ENCODE data around the gene SSH2.
"Not testable (repeated sequence)": the region's sequence is repeated elsewhere in the genome, so short reads cannot be mapped to it uniquely, and the experiment has no call there.

SSH2 gene

DNA sequence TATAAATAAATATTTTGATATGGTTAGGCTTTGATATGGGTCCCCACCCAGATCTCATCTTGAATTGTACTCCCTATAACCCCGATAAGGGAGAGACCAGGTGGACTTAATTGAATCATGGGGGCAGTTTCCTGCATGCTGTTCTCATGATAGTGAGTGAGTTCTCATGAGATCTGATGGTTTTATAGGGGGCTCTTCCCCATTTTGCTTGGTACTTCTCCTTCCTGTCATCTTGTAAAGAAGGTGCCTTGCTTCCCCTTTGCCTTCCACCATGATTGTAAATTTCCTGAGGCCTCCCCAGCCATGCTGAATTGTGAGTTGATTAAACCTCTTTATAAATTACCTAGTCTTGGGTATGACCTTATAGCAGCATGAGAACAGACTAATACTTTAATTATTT lies 55.7 kb downstream of the SSH2 start:
- DNase-seq: not testable (repeated sequence)

DNA sequence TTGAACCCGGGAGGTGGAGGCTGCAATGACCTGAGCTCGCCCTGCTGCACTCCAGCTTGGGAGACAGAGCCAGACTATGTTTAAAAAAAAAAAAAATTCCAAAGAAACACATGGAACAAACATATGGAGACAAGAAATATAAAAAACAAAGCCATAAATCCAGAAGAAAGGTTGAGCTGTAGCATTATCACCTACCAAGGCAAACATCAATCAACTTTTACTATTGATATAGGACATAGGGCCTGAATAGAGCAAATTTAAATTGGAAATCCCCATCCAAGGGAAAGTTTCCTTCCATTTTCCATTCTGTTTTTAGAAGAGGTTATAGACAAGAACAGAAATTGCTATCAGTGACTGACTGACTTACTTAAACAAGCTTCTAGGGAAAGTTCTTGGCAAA lies 56.6 kb downstream of the SSH2 start:
- DNase-seq: no peak

DNA sequence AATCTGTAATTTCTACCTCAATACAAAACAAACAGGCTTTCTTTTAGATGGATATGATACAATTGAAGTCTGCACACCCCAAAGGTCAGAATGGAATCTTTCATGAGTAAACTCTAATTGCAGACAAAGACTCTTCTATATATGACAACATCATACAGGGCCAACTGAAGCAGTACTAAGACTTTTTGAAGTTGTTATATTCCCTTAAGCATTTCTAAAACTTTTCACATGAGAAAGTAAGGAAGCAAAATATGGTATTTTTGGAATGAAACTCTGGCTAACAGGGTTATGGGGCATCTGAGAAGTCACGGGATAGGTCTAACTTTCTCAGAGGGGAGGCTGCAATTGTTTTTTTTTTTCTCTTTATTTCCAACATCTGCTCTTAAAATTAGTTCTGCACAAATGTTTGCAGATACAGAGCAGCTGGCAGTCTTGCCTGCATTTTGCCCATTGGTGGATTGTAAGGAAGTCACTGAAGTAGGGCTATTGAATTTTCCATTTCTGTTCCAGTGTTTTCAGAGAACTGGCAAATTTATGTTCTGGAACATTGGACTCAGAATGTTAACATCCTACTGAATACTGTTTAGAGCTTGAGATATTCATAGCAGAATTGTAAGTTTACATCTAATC lies 59.1 kb downstream of the SSH2 start:
- no peak for DNase-seq

DNA sequence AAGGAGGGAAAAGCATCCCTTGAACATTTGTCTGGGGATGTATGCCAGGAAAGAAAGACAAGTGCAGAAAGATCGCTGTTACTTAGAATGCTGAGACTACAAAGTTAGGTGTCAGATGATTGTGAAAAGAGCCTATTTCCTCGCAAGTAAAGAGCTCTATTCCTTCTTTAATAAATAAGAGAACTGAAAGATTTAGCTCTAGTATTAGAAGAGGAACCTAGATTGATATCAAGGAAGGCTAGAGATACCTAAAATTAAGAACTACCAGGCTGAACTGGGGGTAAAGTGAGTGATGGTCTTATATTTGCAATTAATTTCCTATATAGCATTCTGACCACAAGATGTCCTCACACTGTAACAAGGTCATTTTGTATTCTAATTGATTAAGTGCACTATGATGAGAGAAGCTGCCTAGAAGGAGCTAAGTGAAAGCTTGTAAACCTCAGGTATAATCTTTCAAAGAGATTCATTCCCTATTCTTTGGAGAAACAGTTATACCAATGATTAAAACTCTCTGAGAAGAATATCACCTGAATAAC lies 62.3 kb downstream of the SSH2 start:
- DNase-seq: no peak

DNA sequence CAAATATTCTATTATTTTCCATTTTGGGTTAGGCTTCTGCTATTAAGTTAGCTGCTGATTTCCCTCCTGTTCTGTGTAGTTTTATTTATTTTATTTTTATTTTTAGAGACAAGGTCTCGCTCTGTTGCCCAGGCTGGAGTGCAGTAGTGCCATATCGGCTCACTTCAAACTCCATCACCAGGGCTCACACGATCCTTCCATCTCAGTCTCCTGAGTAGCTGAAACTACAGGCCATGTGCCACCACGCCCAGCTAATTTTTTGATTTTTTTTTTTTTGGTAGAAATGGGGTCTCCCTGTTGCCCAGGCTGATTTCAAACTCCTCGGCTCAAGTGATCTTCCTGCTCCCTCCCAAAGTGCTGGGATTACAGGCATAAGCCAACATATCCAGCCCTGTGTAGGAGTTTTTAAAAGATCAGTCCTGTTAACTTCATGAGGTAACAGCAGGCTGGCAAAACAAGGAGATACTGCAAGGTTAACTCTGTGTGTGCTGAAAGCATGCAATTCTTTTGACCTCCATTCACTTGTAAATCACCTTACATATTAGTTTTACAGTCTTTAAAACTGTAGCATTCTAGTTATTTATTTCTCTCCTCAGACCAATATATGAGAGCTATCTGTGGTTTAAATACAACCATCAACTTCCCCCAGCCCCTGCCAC lies 63.2 kb downstream of the SSH2 start:
- no peak for DNase-seq

DNA sequence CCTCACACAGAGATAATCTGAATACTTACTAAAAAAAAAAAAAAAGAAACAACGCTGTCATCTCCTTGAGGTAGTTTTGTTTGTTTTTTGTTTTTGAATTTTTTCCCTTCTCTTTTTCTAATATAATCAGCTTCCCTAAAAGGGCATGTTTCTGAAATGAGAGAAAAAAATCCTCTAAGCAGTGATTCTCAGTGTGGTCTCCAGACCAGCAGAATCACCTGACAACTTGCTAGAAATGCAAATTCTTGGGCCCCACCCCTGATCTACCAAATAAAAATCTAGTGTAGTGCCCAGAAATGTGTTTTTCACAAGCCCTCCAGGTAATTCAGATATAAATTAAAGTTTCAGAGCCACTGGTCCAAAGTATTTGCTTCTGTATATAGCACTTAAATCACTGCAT lies 65.4 kb downstream of the SSH2 start:
- DNase-seq: no peak

DNA sequence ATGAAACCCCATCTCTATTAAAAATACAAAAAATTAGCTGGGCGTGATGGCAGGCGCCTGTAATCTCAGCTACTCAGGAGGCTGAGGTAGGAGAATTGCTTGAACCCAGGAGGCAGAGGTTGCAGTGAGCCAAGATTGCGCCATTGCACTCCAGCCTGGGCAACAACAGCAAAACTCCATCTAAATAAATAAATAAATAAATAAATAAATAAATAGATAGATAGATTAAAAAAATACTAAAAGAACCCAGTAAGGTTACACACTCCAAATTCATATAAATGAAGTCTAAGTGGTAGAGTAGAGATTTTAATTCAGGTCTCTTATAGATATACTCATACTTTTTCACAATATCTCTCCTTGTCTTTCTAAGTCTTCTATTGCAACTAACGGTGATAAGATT lies 65.9 kb downstream of the SSH2 start:
- not testable (repeated sequence) for DNase-seq

DNA sequence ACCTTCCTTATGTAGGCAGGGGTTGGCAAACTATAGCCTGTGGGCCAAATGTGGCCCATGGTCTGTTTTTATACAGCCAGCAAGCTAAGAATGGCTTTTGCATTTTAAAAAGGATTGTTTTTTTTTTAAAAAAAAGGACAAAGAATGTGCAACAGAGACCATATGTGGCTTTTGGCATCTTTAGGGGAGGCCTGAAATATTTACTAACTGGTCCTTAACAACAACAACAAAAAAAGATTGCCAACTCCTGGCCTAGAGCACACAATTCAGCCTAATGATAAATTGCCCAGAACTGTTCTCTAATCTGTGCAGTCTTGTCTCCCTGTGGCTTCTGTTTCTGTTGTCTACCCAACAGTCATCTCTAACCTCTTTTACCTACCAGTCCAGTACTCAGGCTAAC lies 67.1 kb downstream of the SSH2 start:
- DNase-seq: no peak

DNA sequence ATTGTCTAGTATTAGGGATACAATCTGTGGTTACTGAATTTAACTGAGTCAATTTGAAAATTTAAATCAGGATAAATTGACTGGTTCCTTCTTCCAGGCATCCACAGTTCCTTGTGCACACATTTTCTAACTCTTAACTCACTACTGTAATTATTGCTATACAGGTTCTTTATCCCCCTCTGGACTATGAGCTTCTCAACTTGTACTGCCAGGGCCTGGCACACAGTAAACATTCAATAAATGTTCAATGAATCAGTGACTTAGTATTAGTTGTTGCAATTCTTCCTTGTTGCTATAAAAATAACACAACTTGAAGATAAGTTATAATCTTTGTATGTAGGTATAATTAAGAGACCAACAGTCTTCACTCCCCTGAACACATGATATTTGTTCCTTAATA lies 67.9 kb downstream of the SSH2 start:
- no peak for DNase-seq

DNA sequence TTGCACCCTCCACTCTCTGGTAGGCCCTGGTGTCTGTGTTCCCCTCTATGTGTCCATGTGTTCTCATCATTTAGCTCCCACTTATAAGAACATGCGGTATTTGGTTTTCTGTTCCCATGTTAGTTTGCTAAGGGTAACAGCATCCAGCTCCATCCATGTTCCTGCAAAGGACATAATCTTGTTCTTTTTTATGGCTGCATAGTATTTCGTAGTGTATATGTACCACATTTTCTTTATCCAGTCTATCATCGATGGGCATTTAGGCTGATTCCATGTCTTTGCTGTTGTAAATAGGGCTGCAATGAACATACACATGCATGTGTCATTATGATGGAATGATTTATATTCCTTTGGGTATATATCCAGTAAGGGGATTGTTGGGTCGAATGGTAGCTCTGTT lies 70.6 kb downstream of the SSH2 start:
- DNase-seq: not testable (repeated sequence)

DNA sequence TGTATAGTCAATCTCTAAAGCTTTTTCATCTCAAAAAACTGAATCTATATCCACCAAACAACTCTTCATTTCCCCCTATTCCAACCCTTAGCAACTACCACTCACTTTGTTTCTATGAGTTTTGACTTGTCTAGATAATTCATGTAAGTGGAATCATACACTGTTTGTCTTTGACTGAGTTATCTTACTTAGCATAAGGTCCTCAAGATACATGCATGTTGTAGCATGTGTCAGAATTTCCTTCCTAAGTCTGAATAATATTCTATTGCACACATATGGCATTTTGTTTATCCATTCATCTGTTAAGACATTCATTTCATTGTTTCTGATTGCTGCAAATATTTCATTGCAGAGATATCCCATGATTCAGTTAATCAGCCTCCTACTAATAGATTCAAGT lies 72.2 kb downstream of the SSH2 start:
- DNase-seq: no peak

DNA sequence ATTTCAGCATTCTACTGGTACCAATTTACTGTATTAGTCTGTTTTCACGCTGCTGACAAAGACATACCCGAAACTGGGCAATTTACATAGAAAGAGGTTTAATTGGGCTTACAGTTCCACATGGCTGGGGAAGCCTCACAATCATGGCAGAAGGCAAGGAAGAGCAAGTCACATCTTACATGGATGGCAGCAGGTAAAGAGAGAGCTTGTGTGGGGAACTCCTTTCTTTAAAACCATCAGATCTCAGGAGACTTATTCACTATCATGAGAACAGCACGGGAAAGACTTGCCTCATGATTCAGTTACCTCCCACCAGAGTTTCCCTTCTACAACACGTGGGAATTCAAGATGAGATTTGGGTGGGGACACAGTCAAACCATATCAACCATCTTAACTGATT lies 72.9 kb downstream of the SSH2 start:
- not testable (repeated sequence) for DNase-seq

DNA sequence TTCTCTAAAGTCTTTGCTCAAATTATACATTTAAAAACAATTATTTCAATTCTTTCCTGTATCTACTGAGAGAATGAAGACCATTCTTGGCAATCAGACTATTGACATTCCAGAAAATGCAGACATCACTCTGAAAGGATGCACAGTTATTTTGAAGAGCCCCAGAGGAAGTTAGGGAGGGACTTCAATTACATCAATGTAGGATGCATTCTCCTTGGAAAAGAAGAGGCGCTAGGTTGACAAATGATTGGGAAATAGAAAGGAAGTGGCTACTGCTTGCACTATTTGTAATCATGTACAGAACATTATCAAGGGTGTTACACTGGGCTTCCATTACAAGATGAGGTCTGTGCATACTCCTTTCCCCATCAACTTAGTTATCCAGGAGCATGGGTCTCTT lies 74.3 kb downstream of the SSH2 start:
- DNase-seq: no peak

DNA sequence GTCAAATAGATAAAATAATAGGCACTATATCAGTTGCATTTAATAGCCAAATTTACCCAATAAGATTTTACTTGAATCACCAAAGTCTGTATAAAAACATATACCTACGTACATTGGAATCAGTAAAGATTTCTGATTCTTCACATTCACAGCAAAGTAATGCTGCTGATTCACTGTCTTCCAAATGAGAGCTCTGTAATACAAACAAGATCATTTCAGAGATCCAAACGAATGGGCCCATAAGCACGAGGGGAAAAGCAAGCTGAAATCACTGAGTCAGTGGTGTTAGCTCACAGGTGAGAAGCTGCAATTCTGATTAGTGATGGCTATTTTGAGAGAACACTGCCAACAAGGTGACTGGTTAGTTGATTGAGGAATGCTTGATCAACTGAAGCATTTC lies 81.3 kb downstream of the SSH2 start:
- no peak for DNase-seq

DNA sequence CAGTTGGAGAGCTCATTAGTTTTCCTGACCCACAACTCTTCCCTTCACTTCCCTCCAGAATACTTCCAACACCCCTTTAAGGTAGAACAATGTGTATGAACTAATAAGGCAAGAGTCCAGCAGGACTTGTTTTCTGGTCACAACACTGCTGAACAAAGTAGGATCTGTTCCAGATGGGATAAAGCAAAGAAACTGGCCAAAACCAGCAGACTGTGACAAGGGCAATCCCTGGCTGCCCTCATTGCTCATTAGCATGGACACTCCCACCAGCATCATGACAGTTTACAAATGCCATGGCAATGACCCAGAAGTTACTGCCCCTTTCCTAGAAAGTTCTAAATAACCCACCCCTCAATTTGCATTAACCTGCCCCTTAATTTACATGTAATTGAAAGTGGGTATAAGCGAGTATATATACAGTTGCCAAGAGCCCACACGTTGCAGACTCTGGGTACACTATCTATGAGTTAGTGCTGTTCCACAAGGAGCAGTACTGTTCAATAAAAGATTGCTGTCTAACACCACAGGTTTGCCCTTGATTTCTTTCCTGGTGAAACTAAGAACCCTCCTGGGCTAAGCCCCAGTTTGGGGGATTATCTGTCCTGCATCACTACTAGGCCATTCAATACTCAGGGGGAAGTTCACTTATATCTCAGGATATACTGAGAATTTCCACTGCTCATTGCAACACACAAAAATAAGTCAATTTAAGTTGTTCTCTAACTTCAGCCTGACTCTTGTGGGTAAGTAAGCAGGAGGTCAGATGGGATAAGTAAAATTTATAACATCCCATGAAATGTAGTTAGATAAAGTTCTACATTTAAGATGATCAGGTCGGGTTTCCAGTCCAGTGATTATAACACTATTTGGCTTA lies 82.3 kb downstream of the SSH2 start:
- no peak for DNase-seq

DNA sequence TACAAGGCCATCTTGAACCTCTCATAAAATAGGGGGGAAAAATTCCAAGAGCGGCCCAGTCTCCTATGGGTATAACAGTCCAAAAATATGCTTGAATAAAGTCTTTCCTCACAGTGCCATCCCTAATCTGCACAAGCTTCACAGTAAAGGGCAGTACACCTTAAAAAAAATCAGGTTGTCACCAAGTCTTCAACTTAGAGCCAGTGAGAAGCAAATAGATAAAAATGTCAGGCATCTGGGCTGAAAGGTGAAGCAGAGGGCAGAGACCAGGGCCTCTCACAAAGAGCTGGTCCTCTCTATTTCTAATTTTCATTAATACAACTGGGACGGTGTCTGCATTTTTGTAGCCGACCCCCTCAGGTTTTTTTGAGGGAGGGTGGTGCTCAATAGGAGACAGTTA lies 82.9 kb downstream of the SSH2 start:
- no peak for DNase-seq

DNA sequence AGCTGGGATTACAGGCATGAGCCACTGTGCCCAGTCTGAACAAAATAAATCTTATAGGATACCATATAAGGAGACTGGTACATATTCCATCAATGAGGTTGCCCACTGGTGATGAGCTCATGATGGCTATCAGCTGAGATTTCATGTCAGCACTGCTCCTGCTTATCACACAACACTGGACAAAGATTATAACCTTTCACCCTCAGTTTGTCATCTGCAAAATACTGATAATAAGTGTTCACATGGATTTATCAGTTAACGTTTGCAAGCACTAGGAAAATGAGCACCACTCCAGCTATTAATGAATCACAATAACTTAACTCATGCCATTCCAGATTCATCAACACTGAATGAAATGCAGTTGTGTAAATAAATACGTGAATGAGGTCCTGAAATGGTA lies 83.7 kb downstream of the SSH2 start:
- no peak for DNase-seq

DNA sequence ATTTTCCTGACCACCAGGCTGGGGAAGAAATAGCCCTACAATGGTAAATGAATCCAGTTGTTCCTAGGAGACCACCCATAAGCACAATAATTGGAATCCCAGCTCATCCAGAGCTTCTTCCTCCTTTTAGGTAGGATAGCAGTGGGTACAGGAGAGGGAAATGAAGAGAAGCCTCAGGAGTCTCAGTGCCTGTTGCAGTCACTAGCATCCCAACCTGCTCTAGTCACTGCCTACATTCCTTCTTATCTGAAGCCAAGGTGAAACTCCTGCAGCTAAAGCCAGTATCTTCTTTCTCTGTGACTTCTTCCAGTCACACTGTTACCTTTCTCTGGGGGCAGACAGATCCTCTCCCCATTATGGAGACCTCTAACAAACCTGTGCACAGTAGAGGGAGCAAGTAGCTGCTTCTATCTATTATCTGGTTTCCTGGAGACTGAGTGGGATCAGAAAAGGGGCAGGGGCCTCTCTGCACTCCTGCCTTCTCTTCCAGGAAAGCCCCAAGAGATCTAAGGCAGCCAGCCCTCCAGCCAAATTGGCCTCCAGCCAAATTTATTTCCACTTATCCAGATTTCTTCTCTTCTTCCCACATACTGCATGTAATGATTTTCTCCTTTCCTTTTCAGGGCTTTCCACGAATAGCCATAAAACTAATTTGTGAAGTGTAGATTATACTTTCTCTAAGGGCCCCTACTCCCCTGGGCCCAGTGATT lies 85.5 kb downstream of the SSH2 start:
- DNase-seq: no peak

DNA sequence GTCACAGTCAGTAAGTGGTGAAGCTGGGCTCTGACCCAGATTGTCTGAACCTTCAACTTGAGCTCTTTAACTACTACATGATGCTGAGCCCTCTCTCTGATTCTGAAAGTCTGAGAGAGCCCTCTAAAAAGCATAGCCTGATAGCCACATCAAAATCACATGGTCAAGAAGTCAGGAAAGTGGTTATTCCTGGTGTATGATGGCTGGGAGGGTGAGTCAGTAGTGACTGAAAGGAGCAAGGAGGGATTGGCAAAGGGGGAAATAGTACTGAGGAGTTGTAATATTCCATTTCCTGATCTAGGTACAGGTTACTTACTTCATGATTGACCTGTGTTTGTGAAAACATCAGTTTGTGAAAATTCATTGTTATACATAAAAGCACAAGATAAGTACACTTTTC lies 89.1 kb downstream of the SSH2 start:
- DNase-seq: no peak

DNA sequence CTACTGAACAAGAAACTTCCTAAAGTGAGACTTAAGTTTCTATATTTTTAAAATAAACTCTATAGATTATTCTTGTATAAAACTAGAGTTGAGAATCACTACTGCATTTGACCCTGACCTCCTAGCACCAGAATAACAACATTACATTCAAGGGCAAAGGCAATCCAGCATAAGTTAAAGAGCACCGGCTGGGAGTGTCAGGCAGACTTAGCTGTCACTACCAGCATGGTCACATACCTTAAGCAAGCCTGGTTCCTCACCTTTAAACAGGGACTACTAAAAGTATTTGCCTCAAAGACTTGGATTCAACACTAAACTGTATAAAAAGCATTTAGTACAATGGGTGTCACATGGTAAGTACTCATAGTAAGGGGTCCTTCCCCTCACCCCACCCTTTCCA lies 90.4 kb downstream of the SSH2 start:
- no peak for DNase-seq

DNA sequence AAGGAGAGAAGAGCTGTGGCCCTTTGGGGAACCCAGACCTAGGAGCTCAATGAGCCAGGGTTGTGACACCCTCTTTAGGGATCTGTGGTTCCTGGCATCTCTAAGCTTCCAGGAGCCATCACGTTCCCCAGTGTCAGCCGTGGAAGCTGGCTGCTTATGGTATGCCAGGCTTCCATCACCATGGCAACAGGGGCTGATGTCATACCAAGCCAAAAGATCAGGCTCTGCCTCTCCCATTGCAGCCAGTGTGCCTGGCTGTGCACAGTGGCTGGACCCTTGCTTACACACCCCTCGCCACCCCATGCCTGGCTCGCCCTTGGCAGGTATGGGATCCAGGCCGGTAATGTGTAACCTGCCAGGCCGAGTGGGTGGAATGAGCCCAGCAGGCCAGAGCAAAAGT lies 91.1 kb downstream of the SSH2 start:
- DNase-seq: no peak

DNA sequence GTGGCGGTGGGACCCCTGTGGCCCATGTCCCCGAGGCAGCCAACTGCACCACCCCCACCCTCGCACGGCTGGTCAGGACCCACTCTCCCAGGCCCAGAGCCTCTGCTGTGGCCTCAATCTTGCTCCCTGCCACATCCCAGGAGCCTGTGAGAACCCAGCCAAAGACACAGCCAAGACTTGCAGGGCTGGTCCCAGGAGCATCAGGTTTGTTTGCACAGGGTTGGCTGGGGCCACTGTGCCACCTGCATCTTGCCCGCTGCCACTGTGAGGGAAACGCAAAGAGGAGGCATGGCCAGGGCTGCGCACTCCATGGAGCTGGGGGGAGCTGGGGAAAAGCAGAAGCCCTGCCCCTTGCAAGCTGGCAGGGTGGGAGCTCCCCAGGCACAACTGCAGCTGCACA lies 92.5 kb downstream of the SSH2 start:
- no peak for DNase-seq

DNA sequence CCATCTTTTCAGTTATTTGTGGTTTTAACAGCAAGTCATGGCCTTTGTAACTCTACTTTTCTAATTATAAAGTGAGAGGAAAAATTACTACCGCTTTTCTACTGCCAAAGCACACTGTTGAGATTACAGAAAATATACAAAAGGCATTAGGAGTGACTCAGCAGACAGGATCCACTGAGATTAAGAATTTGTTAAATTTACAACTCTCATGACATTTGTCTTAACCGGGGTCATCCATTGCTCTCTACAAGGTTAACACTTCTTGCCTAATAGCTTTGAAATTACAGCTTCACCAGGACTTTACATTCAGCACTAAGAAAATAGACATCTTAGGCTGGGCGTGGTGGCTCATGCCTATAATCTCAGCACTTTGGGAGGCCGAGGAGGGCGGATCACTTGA lies 93.4 kb downstream of the SSH2 start:
- no peak for DNase-seq
